Stimulated activated CD4-positive, alpha-beta T cell treated with anti-CD3 and anti-CD28 coated beads, Interleukin-4, amount 100 ng/mL, for 48 hours (primary cell): ENCODE data around the gene PIK3R6.

Source experiments
- DNase-seq, 2 donors: peaks; one replicate each; pipeline ENCODE4 v3.0.0-alpha.2; 2020; ENCODE audit warnings: low read depth in 2 of 2

Gene PIK3R6

DNA sequence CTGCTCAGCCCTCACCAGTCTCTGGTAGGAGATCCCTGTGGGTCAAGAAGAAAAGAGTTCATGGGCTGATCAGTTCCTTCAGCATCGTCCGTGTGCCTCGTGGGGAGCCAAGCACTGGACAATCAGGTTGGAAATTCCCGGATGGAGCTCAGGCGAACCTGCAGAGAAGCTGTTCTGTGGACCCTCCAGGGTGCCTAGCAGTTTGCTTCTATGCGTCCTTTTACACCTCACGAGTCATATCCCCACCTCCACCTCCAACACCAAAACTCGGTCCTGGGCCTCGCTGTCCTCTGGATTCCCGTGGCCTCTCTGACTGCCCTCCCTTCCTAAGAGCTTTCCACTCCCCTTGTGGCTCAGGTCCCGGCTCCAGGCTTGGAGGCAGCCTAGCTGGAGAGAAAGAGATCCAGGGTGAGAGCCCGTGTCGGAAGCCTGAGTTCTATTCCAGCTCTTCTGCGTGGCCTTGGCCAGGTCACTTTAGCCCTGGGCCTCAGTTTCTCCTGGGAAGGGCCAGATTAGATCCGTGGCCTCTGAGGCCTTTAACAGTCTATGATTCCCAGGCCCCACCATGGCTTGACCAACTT lies 26.2 kb upstream of the PIK3R6 start:
- DNase-seq: no peak

DNA sequence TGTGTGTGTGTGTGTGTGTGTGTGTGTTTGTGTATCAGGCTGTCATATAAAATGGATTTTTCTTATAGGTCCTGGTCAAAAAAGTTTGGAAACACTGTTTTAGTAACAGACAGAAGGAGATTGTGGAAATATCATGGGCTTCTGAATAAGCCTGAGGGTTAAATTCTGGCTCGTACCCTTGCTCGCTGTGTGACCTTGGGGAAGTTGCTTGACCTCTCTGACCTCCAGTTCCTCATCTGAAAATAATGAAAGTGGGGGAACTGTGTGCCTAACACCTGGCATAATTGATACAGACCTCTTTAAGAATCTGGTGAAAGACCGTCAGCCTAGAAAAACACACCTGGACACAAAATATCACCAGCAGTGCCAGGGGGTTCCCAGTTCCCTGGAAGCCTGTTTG lies 25.6 kb upstream of the PIK3R6 start:
- DNase-seq: no peak

DNA sequence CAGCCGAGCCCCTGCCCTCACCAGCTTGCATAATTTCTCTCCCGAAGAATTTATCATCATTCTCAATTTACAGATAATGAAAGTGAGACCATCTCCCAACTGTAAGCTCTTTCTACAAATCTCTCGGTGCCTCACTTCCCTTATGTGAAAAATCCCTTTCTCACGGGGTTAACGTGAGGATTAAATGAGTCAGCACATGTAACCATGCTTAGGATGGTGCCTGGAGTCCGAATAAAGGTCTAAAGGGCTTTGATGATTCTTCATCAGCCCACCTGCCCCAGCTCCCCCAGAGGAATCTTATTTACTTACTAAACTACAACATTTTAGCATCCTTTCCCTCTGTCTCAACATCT lies 24.8 kb upstream of the PIK3R6 start:
- DNase-seq: no peak

DNA sequence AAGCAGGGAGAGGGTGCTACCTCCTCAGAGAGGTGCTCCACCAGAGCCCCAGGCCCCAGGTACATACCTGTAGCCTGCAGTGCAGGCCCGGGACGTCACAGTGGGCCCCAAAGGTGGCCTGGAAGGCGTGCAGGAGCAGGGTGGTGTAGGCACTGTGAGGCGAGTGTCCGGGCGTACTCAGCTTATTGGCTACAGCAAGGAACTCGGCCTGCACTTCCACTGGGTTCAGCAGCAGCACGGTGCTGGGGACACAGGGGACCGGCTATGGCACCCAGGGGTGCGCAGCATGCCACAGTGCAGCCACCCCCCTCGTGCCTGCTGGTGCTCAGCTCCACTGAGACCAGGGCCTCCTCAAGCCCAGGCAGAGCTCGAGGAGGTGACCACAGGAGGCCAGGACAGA lies 23.2 kb upstream of the PIK3R6 start:
- no peak for DNase-seq

DNA sequence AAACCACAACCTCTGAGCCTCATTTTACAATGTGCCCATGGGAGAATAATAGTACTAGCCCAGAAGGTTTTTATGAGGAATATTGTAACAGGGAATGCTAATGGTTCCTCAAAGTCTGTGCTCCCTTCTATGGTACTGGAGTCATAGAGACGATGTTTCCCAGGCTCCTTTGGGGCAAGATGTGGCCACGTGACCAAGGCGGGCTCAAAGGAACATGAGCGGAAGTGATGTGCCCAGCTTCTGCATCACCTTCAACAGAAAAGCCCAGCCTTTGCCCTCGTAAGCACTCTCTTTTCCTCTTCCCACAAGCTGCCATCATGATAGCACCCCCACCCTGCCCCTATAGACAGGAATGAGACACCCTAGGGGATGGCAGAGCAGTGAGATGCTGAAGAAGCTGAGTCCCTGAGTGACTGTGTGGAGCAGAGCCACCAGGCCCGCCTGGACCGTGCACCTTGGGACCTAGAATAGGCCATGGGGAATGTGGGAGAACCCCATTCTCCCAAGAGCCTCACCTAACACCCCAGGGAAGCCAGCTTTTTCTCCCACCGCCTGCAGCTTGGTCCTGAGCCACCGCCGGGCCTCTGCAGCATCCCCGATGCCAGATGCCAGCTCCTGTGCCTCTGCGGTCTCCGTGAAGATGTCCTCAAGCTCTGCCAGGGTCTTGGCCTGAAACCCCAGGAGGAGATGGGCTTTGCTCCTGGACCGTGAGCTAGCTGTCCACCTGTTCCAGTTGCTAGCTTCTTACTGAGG lies 22.2 kb upstream of the PIK3R6 start:
- no peak for DNase-seq

DNA sequence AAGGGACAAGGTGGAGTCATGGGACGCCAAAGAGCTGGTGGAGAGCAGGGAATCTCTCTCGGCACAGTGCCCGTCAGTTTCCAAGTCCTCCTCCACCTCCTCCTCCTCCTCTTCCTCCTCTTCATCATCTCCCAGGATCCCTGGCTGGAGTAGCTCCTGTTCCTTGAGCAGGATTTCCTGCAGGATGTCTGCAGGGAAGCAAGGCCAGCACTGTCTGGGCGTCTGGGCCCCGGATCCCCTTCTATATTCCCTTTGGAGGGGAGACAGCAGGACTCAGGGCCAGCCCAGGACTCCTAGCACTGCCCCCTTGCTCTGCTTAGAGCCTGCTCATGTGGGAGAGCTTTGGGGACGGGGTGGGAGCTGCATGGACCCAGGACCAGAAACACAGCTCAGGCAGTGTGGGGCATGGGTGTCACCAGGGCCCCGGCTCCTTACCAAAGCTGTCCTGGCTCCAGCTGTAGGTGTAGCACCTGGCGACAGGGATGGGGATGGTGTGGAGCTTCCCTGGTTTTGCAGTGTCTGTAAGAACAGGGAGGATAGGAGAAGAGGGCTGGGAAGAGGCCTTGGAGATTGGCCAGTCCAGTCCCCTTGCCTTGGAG lies 21.3 kb upstream of the PIK3R6 start:
- no peak for DNase-seq

DNA sequence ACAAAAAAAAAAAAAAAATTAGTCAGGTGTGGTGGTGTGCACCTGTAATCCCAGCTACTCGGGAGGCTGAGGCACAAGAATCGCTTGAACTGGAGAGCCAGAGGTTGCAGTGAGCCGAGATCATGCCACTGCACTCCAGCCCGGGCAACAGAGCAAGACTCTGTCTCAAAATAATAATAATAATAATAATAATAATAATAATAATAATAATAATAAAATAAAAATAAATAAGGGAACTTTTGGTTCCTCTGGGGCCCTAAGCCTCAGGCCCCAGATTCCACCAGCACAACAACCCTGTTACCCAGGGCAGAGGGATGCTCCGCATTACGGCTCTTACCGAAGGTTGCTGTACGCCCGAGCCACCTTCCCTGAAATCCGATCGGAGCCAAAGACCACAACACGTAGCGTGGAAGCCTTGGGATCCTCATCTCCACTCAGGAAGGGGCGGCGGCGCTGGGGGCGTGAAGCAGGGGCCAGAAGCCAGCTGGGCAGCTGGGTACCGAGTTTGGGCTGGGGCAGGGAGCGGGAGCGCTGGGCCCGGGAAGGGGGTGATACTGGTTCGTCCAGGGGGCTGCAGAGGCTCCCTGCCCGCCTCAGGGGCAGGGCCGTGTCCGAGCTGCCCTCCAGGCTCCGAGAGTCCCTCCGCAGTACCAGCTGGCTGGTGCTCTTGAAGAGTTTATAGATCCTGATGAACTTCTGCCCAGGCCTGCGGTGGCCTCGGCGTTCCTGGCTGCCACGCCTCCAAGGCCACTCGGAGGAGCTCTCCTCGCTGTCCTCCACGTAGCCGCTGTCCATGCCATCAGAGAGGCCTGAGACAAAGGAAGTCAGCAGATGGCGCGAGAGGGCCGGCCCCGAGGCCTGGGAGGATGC lies 20.6 kb upstream of the PIK3R6 start:
- no peak for DNase-seq

DNA sequence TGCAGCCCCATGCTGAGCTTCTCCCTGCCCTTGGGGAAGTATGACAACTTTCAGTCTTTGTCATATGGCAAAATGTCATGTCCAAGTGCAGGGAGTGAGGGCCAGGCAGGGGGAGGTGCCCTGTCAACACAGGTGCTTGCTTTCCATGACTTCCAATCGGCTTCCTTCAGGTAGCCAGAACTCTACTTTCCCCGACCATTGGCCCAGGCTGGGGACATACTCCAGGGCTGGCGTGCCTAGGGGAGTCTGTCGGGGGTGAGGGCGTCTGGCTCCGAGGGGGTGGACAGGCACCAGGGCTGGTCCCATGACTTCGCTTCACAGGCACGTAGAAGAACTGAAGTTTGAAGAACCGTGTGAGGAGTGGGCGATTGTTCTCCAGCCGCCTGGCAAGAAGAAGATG lies 19.8 kb upstream of the PIK3R6 start:
- no peak for DNase-seq

DNA sequence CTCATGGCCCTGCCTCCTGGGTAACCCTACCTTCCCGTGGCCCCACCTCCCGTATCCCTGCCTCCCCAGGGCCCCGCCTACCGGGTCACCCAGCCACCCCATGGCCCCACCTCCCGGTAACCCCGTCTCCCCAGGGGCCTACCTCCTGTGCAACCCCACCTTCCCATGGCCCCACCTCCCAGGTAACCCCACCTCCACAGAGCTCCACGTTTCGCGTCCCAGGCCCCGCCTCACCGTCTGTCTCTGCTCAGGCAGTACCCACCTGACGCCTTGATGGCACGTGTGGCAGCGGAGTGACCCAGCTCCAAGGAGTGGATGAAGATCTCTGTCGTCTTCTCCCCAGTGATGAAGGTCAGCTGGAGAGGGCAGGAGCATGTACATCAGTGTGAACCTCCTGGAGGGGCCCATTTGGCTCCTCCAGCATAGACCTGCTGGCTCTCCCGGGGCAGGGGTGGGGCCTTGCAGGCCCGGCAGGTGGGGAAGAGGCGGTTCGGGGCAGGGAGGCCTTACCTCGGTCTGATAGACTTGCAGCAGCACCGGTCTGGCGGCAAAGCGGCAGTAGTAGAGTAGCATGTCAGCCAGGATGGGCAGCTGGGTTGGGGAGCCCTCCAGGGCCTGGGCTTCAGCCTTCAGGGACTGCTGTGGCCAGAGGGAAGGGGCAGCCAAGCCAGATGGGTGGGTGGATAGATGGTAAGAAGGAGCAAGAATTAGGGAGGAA lies 18.7 kb upstream of the PIK3R6 start:
- DNase-seq: no peak

DNA sequence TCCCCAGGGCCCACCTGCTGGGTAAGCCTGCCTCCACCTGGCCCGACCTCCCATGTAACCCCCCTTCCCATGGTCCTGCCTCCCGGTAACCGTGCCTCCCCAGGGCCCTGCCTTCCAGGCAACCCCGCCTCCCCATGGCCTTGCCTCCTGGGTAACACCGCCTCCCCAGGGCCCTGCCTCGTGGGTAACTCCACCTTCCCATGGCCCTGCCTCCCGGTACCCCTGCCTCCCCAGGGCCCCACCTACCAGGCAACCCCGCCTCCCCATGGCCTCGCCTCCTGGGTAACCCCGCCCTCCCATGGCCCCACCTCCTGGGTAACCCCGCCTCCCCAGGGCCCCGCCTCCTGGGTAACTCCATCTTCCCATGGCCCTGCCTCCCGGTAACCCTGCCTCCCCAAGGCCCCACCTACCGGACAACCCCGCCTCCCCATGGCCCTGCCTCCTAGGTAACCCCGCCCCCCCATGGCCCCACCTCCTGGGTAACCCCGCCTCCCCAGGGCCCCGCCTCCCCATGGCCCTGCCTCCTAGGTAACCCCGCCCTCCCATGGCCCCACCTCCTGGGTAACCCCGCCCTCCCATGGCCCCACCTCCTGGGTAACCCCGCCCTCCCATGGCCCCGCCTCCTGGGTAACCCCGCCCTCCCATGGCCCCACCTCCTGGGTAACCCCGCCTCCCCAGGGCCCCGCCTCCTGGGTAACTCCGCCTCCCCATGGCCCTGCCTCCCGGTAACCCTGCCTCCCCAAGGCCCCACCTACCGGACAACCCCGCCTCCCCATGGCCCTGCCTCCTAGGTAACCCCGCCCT lies 17.9 kb upstream of the PIK3R6 start:
- DNase-seq: peak; percentile 24 to 74

DNA sequence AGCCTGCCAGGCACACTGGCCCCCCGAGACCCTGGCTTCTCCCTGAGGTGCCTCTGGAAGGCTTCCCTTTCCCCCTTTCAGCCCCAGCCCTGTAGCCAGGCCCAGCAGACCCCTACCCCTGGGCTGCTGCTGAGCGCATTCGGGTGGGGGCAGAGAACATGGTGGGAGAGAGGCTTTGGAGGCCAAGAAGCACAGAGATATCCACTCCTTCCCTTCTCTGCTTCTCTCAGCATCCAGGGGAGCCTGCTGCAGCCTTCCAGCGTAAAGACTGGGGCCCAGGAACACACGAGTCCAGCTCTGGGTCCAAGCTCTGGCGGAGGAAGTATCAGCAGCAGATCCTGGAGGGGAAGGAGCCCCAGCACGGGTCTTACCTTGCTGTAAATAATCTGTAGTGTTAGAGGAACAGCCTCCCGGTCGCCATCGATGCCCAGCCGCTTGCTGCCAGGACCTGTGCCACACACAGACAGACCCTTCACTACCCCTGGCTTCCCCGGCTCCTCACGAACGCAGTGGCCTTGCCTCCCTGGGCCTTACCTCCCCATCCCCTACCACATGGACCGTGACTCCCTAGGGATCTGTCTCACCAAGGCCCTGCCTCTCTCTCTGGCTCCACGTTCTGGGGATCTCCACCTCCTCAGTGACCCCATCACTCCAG lies 17.0 kb upstream of the PIK3R6 start:
- DNase-seq: no peak

DNA sequence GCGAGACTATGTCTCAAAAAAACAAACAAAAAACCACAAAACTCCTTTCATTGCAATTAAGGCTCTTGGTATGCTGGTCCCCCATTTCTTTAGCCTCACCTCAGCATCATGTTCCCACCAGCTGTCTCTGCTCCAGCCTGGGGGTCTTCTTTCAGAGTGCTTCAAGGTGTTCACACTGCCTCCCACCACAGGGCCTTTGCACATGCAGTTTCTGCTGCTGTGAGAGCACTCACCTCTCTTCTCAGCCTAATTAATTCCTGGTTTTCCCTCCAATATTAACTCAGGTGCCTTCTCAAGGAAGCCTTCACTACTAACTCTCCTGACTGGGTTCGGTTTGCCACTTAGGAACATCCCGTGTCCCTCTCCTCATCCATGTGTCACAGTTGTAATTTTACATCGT lies 15.9 kb upstream of the PIK3R6 start:
- DNase-seq: no peak

DNA sequence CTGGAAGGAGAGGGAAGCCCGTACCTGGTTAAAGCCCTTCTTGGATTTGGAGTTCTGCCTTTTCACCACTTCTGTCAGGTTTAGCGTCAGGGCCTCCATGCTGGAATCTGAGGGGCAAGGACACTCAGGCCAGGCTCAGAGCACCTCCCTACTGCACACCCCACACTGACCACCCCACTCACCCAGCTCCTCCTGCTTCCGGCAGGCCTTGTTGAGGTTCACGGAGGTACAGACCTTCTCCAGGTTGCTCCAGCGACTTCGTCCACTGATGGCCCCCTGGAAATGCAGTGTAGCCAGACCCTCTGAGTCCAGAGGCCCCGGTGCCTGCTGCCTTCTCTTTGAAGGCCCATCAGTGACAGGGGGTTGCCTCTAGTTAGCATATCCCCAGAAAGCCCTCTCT lies 14.1 kb upstream of the PIK3R6 start:
- no peak for DNase-seq

DNA sequence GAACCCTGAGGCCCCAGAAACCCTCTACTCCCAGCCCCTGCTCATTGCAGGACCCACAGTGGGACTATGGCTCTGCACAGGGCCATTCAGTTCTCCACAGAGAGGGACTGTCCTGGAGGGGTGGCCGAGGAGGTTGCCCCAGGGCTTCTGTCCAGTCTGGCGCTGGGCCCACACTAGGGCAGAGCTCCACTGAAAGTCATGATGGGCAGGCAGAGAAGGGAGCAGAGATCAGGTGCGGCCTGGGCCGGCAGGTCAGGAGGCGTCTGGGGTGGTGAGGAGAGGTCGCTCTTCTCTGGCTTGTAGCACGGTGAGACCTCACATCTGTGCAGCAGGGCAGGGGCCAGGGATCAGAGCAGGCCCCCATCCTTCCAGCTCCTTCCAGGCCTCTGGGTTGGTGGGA lies 13.0 kb upstream of the PIK3R6 start:
- DNase-seq: no peak

DNA sequence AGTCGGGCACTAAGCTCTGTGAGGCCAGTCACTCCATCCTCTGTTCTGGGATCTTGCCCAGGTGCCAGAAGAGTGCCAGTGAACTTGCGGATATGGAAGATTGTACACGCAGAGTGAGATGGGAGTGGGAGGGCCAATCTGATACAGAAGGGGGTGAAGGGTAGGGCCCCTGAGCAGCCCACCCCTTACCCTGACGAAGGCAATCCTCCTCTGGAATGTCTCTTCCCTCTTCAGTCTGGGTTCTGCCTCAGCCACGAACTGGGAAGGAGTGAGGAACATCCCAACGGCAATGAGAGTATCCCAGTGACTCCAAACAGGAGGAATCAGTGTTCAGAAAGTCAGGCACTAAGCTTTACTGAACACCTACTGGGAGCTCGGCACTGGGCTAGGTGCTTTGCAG lies 11.9 kb upstream of the PIK3R6 start:
- no peak for DNase-seq

DNA sequence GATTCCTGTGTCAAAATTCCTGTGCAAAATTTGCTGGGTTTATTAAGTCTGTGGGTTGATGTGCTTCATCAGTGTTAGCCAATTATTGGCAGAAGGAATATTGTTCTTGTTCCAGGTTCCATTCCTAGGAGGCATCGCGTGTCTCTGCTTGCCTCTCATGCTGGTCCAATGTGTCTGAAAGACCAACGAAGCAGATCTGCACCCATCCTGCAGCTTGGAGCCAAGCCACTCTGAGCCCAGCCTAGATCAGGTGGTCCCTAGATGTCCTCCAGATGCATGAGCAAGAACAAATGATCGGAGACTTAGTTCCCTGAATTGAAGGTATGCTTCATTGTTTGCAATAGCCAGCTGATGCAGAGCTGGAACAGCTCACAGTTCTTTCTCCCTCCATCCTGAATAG lies 10.5 kb upstream of the PIK3R6 start:
- DNase-seq: no peak

DNA sequence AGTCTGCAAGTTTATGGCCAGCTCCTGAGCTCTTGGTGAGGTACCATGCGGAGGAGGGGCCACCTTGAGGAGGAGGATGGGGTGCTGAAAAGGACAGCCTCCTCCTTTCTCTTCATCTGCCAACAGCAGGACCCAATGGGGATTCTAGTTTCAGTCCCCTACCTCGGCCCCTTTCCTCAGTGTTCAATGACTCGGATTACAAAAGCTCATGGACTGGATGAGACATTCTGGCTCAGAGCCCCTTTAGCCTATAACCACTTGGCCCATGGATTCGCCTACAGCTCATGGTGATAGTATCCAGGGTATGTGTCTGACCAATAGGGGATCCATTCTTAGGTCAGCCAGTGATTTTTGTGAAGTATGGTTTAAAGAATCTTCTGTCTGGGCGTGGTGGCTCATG lies 8.5 kb upstream of the PIK3R6 start:
- no peak for DNase-seq

DNA sequence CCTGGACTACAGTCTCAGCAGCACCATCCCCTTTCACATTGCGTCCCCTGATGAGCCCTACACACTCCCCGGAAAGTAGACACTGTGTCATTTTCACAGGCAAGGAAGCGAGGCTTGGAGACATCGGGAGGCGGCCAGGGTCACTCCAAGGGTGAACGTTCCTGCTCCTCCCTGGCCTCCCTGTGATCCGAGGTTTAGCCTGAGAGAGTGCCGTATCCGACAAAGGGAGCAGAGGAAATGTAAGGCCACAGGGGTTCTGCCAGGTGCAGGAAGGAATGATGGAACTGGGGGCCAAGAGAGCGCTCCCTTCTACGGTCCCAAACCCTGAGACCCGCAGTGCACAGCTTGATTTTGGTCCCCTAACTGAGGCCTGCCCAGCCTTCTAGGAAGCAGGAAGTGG lies 8.0 kb upstream of the PIK3R6 start:
- DNase-seq: no peak

DNA sequence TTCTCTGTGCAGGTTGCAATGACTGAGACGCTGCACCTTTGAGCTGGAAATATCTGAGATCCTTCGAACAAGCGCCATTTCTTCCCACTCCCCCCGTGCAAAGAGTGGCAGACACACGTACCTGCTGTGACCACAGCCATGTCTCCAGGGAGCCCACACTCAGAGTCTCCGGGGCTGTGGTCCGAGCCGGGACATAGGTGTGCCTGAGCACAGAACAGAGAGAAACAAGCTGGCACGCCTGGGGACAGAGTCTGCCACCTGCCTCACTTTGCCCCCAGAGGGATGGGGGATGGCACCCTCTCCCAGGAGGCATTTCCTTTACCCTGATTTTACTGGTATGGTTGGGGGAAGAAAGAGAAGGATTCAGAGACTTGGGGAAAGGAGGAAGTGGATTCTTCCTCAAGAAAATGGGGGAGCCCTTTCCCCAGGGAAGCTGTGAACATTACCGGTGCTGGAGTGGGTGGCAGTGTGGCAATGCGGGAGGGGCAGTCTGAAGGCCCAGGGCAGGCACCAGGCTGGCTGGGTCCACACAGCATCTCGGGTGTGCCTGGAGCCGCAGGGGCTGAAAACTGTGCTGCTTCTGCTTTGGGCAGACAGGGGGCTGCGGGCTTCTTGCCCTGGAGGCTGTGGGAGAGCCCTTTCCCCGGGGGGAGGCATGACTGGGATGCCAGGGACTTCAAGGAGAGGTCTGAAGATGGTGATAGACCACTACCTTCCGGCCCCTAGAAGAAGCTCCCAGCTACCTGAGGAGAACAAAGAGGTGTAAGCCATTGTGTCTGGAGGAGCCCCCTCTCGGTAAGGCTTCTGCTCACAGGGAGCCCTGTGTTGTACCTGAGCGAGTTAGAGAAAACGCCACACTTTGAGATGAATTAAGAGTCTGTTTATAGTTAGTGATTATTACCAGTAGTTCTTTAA lies 6.6 kb upstream of the PIK3R6 start:
- no peak for DNase-seq
